MM.1S (cell line): ENCODE data around the gene TWF2.

Experiments
- DNase-seq: peaks from one replicate; pipeline ENCODE4 v3.0.0-alpha.2; 2015
- H2AFZ ChIP-seq: fragments of 300-600 bp; sonication (generic); 2 replicates; pipeline ENCODE4 v1.6.0; 2016; ENCODE audit warnings: antibody characterized with exemption, low read length
- H3F3A ChIP-seq: fragments of 300-600 bp; sonication (generic); 2 replicates; pipeline ENCODE4 v1.6.1; 2016; ENCODE audit warnings: mild to moderate bottlenecking, antibody characterized with exemption, low read length, moderate library complexity, mixed read lengths; ENCODE audit not compliant: insufficient read depth
- H3K27ac ChIP-seq: fragments of 300-600 bp; sonication (generic); 2 replicates; pipeline ENCODE4 v1.5.1; 2016; ENCODE audit warnings: mild to moderate bottlenecking, low read length
- H3K27me3 ChIP-seq: fragments of 300-600 bp; sonication (generic); replicated peaks from 2 replicates; pipeline ENCODE4 v1.6.0; 2016; ENCODE audit warnings: low read length; ENCODE audit not compliant: insufficient read depth
- H3K36me3 ChIP-seq: fragments of 300-600 bp; sonication (generic); replicated peaks from 2 replicates; pipeline ENCODE4 v1.6.1; 2016; ENCODE audit warnings: mild to moderate bottlenecking, low read length, mixed read lengths; ENCODE audit not compliant: insufficient read depth
- H3K4me1 ChIP-seq: fragments of 300-600 bp; sonication (generic); 2 replicates; pipeline ENCODE4 v1.6.1; 2016; ENCODE audit warnings: low read length, mixed read lengths
- H3K4me2 ChIP-seq: fragments of 300-600 bp; sonication (generic); 2 replicates; pipeline ENCODE4 v1.6.0; 2016; ENCODE audit warnings: low read depth, low read length
- H3K4me3 ChIP-seq: fragments of 300-600 bp; sonication (generic); 2 replicates; pipeline ENCODE4 v1.5.1; 2016; ENCODE audit warnings: low read length, mixed read lengths
- H3K79me2 ChIP-seq: fragments of 300-600 bp; sonication (generic); 2 replicates; pipeline ENCODE4 v1.6.1; 2016; ENCODE audit warnings: mixed run types, low read length, mixed read lengths
- H3K9ac ChIP-seq: fragments of 300-600 bp; sonication (generic); 2 replicates; pipeline ENCODE4 v1.6.1; 2016; ENCODE audit warnings: low read length, mixed read lengths
- H3K9me2 ChIP-seq: fragments of 300-600 bp; sonication (generic); replicated peaks from 2 replicates; pipeline ENCODE4 v1.6.1; 2016; ENCODE audit warnings: mild to moderate bottlenecking, low read length, mixed read lengths; ENCODE audit not compliant: insufficient read depth
- H3K9me3 ChIP-seq: fragments of 300-600 bp; sonication (generic); replicated peaks from 2 replicates; pipeline ENCODE4 v1.6.1; 2016; ENCODE audit warnings: mild to moderate bottlenecking, low read length, mixed read lengths; ENCODE audit not compliant: insufficient read depth
- H4K20me1 ChIP-seq: fragments of 300-600 bp; sonication (generic); 2 replicates; pipeline ENCODE4 v1.6.1; 2016; ENCODE audit warnings: mild to moderate bottlenecking, low read length, moderate library complexity, mixed read lengths; ENCODE audit not compliant: insufficient read depth
- CTCF ChIP-seq: fragments of 300-600 bp; sonication (generic); IDR thresholded peaks from 2 replicates; pipeline ENCODE4 v1.5.1; 2016; ENCODE audit warnings: antibody characterized with exemption, low read length, mixed read lengths
- EZH2 ChIP-seq: fragments of 300-600 bp; sonication (generic); optimal IDR thresholded peaks from 2 replicates; pipeline ENCODE3; 2017; ENCODE audit warnings: low read depth, mild to moderate bottlenecking, antibody characterized with exemption, low read length, mixed read lengths
- EZH2phosphoT487 ChIP-seq: fragments of 300-600 bp; sonication (generic); IDR thresholded peaks from 2 replicates; pipeline ENCODE4 v1.6.1; 2018; ENCODE audit warnings: antibody characterized with exemption, low read length

TWF2 gene

GRCh38 chr3:52228266-52228665 is 10.7 kb downstream of the TWF2 start:
- H3K4me3 ChIP-seq: no peak overlapping the region
- TF ChIP-seq EZH2: no peak
- TF ChIP-seq EZH2phosphoT487: no peak
- no peak for TF ChIP-seq CTCF
- no peaks in the 10 kb centered on the region for H3K36me3 ChIP-seq
- H2AFZ ChIP-seq: no peak overlapping the region
- H3K79me2 ChIP-seq: 0 out of 2 replicates have a peak, but pooled peaks cover 3% of the 10 kb centered on the region
- H3K4me2 ChIP-seq: no peak overlapping the region
- no peak overlapping the region for H3K9ac ChIP-seq
- H3F3A ChIP-seq: peaks cover 2% of the 10 kb centered on the region; the same call in 1 of the 2 replicates
- H3K9me2 ChIP-seq: no peaks in the 10 kb centered on the region
- no peaks in the 10 kb centered on the region for H3K27me3 ChIP-seq
- no peaks in the 10 kb centered on the region for H4K20me1 ChIP-seq
- H3K27ac ChIP-seq: no peak overlapping the region
- H3K4me1 ChIP-seq: peaks cover 17% of the 10 kb centered on the region
- no peak for DNase-seq
- no peaks in the 10 kb centered on the region for H3K9me3 ChIP-seq

- Histone ChIP-seq H3F3A (peaks cover 2% of the 10 kb centered on the region; the same call in 1 of the 2 replicates), H3K27ac (no peak overlapping the region), H3K4me3 (no peak overlapping the region), H4K20me1 (no peaks in the 10 kb centered on the region), H3K79me2 (0 out of 2 replicates have a peak, but pooled peaks cover 3% of the 10 kb centered on the region), H3K4me2 (no peak overlapping the region), H3K9ac (no peak overlapping the region), H3K4me1 (peaks cover 17% of the 10 kb centered on the region), H2AFZ (no peak overlapping the region), H3K9me3 (no peaks in the 10 kb centered on the region), H3K27me3 (no peaks in the 10 kb centered on the region), H3K36me3 (no peaks in the 10 kb centered on the region), H3K9me2 (no peaks in the 10 kb centered on the region)
- no peak for DNase-seq
- no peak for TF ChIP-seq CTCF
- TF ChIP-seq EZH2phosphoT487: no peak
- TF ChIP-seq EZH2: no peak
Measured at GRCh38 chr3:52227766-52228165, 11.2 kb downstream of the TWF2 start.

- H3K9me3 ChIP-seq: no peaks in the 10 kb centered on the region
- TF ChIP-seq CTCF: no peak
- TF ChIP-seq EZH2: no peak
- TF ChIP-seq EZH2phosphoT487: no peak
Measured at GRCh38 chr3:52227117-52227516, 11.8 kb downstream of the TWF2 start.

More at GRCh38 chr3:52227117-52227516, 11.8 kb downstream of the TWF2 start:
- H3K4me3 ChIP-seq: no peak overlapping the region
- H3K9me2 ChIP-seq: no peaks in the 10 kb centered on the region
- no peak overlapping the region for H3K9ac ChIP-seq
- no peak overlapping the region for H2AFZ ChIP-seq
- H3K4me1 ChIP-seq: peaks cover 17% of the 10 kb centered on the region
- no peaks in the 10 kb centered on the region for H3K79me2 ChIP-seq
- no peak overlapping the region for H3K27ac ChIP-seq
- no peaks in the 10 kb centered on the region for H4K20me1 ChIP-seq
- H3K36me3 ChIP-seq: no peaks in the 10 kb centered on the region
- H3F3A ChIP-seq: peaks cover 2% of the 10 kb centered on the region; the same call in 1 of the 2 replicates
- DNase-seq: no peak
- no peaks in the 10 kb centered on the region for H3K27me3 ChIP-seq
- H3K4me2 ChIP-seq: no peak overlapping the region
